ENCODE data around the gene NPR1.

Gene NPR1

DNA sequence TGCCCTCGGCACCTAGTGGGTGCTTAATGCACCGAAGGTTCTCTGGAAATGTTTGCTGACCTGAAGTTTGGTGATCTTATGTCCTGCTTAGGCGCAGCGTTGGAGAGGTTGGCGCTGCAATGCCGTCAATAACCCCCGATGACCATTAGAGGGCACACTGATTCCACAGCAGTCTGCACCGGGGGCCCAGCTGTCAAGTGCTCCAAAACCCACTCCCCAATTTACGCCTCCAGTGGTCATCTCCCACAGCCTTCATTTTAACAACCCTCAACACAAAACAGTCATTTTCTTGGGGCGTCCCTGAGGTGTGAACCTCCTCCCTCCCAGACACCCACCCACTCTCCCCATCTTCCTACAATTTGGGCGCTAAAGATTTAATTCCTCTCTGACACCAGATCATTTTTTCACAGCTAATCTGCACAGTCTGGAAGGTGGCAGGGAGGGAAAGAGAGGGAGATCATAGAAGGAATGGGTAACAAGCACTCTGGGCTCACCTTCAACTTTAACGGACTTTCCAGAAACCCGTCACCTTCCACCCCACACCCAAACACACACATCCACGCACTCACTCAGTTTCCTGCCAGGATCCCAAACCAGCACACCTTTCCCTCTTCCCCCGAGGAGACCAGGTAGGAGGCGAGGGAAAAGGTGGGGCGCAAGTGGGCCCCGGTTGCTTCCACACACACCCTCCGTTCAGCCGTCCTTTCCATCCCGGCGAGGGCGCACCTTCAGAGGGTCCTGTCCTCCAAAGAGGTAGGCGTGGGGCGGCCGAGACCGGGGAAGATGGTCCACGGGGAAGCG, 570 bp upstream of the NPR1 start:
- POLR2A ChIA-PET (ENCODE audit: low non-redundant PET), result no interaction called here
- peak overlapping the region; percentile 16; the same call in 1 of the 2 replicates for H3K27ac ChIP-seq
- peak; percentile 60 for DNase-seq (ENCODE audit: low spot score)
- TF ChIP-seq, protein P1, sequence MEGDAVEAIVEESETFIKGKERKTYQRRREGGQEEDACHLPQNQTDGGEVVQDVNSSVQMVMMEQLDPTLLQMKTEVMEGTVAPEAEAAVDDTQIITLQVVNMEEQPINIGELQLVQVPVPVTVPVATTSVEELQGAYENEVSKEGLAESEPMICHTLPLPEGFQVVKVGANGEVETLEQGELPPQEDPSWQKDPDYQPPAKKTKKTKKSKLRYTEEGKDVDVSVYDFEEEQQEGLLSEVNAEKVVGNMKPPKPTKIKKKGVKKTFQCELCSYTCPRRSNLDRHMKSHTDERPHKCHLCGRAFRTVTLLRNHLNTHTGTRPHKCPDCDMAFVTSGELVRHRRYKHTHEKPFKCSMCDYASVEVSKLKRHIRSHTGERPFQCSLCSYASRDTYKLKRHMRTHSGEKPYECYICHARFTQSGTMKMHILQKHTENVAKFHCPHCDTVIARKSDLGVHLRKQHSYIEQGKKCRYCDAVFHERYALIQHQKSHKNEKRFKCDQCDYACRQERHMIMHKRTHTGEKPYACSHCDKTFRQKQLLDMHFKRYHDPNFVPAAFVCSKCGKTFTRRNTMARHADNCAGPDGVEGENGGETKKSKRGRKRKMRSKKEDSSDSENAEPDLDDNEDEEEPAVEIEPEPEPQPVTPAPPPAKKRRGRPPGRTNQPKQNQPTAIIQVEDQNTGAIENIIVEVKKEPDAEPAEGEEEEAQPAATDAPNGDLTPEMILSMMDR (conservative IDR thresholded peaks at IDR 0.05; ENCODE audit: low read depth), result peak; percentile 96
- CTCF ChIA-PET, result interaction anchor here (0.5 to 1.9 kb wide), 15 partner anchors 9 to 99 kb away, joined by 3 to 11 read pairs (median 4); no protein-coding TSS in a partner anchor

DNA sequence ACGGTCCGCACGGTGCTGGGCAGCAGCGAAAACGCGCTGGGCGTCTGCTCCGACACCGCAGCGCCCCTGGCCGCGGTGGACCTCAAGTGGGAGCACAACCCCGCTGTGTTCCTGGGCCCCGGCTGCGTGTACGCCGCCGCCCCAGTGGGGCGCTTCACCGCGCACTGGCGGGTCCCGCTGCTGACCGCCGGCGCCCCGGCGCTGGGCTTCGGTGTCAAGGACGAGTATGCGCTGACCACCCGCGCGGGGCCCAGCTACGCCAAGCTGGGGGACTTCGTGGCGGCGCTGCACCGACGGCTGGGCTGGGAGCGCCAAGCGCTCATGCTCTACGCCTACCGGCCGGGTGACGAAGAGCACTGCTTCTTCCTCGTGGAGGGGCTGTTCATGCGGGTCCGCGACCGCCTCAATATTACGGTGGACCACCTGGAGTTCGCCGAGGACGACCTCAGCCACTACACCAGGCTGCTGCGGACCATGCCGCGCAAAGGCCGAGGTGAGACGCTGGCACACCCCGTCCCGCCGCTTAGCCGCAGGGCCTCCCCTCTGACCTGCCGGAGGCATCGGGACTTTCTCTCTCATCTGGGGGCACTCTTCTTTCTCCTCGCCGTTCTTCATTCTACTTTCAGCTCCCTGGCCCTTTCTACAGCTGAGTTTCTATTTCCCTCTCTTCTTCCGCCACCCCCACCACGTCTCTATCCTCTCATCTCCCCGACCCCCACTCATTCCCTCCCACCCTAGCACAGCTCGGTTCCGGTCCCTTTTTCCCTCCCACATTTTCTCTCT, 1.0 kb downstream of the NPR1 start:
- H3K27ac ChIP-seq, result no peak overlapping the region
- TF ChIP-seq, protein P1 (conservative IDR thresholded peaks at IDR 0.05; ENCODE audit: low read depth), result peak; percentile 28; the same call in 1 of the 2 replicates
- ChIA-PET POLR2A (ENCODE audit: low non-redundant PET) (no interaction called here), CTCF (interaction anchor here (0.6 to 1.9 kb wide), 8 partner anchors 29 to 427 kb away, joined by 3 to 11 read pairs (median 3); no protein-coding TSS in a partner anchor)
- no peak for DNase-seq (ENCODE audit: low spot score)

DNA sequence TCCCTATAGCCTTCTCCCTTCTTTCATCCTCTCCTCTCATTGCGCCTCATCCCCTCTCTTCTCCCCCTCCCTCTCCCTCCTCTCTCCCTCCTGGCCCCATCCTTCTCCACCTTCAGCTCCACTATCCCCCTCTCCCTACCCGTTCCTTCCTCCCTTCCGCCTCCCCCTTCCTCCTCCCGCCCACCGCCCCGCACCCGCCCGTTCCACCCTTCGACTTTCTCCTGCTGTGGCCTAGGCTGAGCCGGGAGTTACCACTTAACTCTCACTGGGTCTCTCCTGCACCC, 1.6 kb downstream of the NPR1 start:
- DNase-seq (ENCODE audit: low spot score), result no peak
- CTCF ChIA-PET, result interaction anchor here (0.6 to 0.7 kb wide), 5 partner anchors 25 to 360 kb away, joined by 3 to 4 read pairs (median 4); no protein-coding TSS in a partner anchor
- H3K27ac ChIP-seq, result no peak overlapping the region
- POLR2A ChIA-PET (ENCODE audit: low non-redundant PET), result no interaction called here
- TF ChIP-seq, protein P1 (conservative IDR thresholded peaks at IDR 0.05; ENCODE audit: low read depth), result no peak

DNA sequence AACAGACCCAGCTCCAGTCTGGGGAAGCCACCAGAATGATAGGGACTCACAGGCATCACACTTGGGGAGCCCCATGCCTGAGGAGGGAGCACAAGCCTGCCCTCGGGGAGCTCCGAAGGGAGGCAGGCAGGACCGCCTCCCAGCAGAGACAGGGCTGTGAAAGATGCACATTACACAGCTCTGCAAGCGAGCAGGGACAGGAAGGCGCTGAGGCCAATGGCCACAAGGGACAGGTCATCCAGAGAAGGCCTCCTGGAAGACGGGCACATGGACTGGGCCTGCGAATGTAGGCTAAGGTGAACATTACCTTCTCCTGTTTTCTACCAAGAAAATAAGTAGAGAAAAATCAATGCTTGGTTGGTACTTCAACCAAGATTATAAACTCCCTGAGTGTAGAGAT, 4.2 kb downstream of the NPR1 start:
- ChIA-PET CTCF (no interaction called here), POLR2A (ENCODE audit: low non-redundant PET) (no interaction called here)
- TF ChIP-seq, protein P1 (conservative IDR thresholded peaks at IDR 0.05; ENCODE audit: low read depth), result no peak
- no peak for DNase-seq (ENCODE audit: low spot score)
- no peak overlapping the region for H3K27ac ChIP-seq

DNA sequence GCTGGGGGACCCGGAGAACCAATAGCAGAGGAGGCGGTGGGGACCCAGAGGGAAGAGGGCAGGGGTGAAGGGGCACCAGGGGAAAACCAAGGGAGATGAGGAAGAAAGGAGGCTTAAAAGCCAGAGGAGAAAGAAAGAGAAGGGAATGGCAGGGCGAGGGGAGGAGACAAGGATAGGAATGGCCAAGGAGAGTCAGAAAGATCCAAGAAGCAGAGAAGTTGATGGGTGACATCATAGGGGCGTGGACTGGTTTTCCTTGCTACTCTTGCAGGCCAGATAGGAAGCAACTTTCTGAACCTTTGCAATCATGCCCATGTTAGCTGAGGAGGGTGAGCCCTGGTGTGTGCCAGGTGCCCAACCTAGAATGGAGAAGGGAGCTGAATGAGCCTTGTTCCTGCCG, 5.4 kb downstream of the NPR1 start:
- CTCF ChIA-PET, result no interaction called here
- TF ChIP-seq, protein P1 (conservative IDR thresholded peaks at IDR 0.05; ENCODE audit: low read depth), result no peak
- DNase-seq (ENCODE audit: low spot score), result no peak
- no peak overlapping the region for H3K27ac ChIP-seq
- POLR2A ChIA-PET (ENCODE audit: low non-redundant PET), result no interaction called here

DNA sequence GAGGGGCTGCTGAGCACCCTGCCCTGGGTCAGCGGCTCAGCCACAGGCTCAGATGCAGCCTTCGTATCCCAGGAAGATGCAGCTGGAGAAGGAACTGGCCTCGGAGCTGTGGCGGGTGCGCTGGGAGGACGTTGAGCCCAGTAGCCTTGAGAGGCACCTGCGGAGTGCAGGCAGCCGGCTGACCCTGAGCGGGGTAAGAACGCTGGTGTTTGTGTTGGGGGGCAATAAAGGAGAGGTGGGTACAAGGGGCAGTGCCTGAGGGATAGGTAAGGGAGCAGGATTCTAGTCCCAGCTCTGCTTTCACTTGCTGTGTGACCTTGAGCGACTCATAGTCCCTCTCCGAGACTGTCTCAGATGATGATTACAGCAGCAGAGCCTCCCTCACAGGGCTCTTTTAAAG, 6.4 kb downstream of the NPR1 start:
- no peak for DNase-seq (ENCODE audit: low spot score)
- POLR2A ChIA-PET (ENCODE audit: low non-redundant PET), result no interaction called here
- CTCF ChIA-PET, result no interaction called here
- H3K27ac ChIP-seq, result no peak overlapping the region
- TF ChIP-seq, protein P1 (conservative IDR thresholded peaks at IDR 0.05; ENCODE audit: low read depth), result no peak

All from RWPE1 (cell line).